Fibroblast of pulmonary artery (primary cell): ENCODE results near the gene ACYP2.
"Not testable (repeated sequence)": the region's sequence is repeated elsewhere in the genome, so short reads cannot be mapped to it uniquely, and the experiment has no call there.

Experiments
- DNase-seq: peaks from one replicate; pipeline ENCODE4 v3.0.0-alpha.2; 2010; ENCODE audit warnings: low read depth
- H3K4me3 ChIP-seq: replicated peaks from 2 replicates; pipeline ENCODE4 v1.5.1; 2011; ENCODE audit warnings: low read depth, mild to moderate bottlenecking, control low read depth, low read length, moderate library complexity
- TF ChIP-seq, protein P1 (sequence below): IDR thresholded peaks from 2 replicates; pipeline ENCODE4 v1.5.1; 2011; ENCODE audit warnings: mild to moderate bottlenecking, control low read depth, low read length, inconsistent platforms; ENCODE audit errors: missing control alignments

The ACYP2 gene

DNA sequence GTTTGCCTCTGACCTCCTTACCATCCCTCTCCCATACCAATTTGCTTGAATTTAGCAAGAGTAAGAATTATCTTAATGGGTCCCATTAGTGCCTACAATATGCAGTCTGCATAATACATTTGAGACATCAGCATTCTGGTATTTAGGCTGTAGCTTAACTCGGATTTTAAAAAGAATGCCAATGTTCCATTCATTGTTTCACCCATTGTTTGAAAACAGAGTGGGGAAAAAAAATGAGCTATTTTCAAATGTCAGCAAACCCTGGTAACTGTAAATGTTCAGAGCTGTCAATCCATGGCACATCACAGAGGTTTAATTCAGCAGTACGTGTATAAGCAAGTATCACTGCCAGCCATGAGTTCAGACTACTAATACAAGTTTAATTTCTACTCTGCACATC lies 202.6 kb downstream of the ACYP2 start:
- TF ChIP-seq, protein P1, sequence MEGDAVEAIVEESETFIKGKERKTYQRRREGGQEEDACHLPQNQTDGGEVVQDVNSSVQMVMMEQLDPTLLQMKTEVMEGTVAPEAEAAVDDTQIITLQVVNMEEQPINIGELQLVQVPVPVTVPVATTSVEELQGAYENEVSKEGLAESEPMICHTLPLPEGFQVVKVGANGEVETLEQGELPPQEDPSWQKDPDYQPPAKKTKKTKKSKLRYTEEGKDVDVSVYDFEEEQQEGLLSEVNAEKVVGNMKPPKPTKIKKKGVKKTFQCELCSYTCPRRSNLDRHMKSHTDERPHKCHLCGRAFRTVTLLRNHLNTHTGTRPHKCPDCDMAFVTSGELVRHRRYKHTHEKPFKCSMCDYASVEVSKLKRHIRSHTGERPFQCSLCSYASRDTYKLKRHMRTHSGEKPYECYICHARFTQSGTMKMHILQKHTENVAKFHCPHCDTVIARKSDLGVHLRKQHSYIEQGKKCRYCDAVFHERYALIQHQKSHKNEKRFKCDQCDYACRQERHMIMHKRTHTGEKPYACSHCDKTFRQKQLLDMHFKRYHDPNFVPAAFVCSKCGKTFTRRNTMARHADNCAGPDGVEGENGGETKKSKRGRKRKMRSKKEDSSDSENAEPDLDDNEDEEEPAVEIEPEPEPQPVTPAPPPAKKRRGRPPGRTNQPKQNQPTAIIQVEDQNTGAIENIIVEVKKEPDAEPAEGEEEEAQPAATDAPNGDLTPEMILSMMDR, result no peak
- no peak overlapping the region for H3K4me3 ChIP-seq
- no peak for DNase-seq

DNA sequence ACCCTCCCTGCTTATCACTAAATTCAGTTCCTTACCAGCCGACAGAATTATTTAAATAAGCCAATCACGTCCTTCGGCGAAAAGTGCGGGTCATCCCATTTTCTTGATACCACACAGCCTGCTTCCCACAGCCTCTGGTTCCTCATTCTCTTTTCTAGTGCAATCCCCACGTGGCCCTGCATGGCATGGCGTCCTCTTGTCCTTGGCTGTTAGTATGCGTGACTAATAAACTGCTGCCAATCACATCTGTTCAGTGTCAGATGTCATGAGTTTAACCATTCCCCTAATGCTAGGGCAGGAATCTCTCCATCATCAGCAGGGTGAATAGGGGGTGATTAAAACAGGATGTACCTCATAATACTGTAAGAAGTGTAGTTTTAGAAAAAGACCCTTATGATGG lies 203.4 kb downstream of the ACYP2 start:
- H3K4me3 ChIP-seq, result no peak overlapping the region
- TF ChIP-seq, protein P1, result no peak

DNA sequence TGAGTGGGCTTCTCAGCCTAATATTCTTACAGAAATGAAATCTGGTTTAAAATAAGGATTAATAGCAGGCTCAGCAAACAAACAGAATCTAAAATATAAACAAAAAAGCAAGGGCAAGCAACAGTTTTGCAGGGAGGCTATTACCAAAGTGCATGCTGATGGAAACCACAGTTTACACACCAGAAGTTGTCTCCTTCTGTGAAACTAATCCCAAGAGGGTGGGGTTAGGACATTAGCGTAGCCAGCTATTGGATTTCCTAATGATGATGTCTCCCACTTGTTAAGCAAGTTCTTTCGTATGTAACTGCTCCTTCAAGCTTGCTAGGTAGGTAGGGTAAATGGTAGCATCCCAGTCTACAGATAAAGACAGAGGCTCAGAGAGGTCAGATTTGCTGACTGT lies 205.6 kb downstream of the ACYP2 start:
- no peak for DNase-seq
- H3K4me3 ChIP-seq, result no peak overlapping the region
- TF ChIP-seq, protein P1, result no peak

More for the DNA sequence above, 203.4 kb downstream of the ACYP2 start:
- no peak for DNase-seq

GRCh38 chr2:54324517-54324916 lies 209.1 kb downstream of the ACYP2 start:
- not testable (repeated sequence) for DNase-seq, H3K4me3 ChIP-seq

- no peak for DNase-seq
- TF ChIP-seq, protein P1, result no peak
- no peak overlapping the region for H3K4me3 ChIP-seq
Observed at GRCh38 chr2:54325148-54325547, 209.7 kb downstream of the ACYP2 start.

DNA sequence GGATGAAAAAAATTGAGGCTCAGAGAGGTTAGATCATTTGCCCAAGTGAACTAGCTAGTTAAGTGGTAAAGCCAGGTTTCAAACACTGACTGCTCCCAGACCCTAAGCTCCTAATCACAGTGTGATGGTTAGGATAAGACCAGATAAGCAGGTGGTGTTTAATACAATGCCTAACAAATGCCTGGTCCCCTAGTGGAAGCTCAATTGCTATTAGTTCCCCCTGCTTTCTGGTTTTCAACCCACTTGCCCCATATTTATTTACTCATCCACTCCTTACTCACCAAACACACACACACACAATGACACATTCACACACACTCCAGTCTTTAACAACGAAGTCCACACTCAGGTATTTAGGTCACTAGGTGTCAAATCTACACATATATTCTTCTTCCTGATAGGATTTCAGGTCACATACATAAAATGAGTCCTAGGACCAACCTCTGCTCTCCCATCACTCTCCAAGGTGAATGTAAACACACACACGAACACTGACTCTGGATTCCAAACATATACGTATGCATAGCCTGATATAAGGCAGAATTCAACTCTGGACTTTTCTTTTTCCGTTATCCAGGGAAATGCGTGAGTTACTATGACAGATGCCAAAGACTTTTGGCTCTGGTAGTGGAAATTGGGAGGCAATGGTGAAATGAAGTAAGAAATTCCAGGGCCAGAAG lies 214.2 kb downstream of the ACYP2 start:
- H3K4me3 ChIP-seq, result no peak overlapping the region
- TF ChIP-seq, protein P1, result no peak
- peak; percentile 67 for DNase-seq

- peak overlapping the region; percentile 65 for H3K4me3 ChIP-seq
- TF ChIP-seq, protein P1, result no peak
- peak; percentile 95 for DNase-seq
Observed at GRCh38 chr2:54330162-54330925, 214.9 kb downstream of the ACYP2 start.
